ENCODE data around the gene OCIAD2. TPM values are rescaled to one million over a fixed set of nuclear protein-coding genes. Genes with fewer than 3 reads are reported as not detected.

The OCIAD2 gene
- total RNA-seq, 1 experiment from 2014 or later = 82.7 TPM

- TF ChIP-seq RORB (CRISPR knock-in tag; IDR thresholded peaks at IDR 0.05) (no peak), ETV6 (CRISPR knock-in tag; IDR thresholded peaks at IDR 0.05) (no peak)
- TF ChIP-seq, protein P1, sequence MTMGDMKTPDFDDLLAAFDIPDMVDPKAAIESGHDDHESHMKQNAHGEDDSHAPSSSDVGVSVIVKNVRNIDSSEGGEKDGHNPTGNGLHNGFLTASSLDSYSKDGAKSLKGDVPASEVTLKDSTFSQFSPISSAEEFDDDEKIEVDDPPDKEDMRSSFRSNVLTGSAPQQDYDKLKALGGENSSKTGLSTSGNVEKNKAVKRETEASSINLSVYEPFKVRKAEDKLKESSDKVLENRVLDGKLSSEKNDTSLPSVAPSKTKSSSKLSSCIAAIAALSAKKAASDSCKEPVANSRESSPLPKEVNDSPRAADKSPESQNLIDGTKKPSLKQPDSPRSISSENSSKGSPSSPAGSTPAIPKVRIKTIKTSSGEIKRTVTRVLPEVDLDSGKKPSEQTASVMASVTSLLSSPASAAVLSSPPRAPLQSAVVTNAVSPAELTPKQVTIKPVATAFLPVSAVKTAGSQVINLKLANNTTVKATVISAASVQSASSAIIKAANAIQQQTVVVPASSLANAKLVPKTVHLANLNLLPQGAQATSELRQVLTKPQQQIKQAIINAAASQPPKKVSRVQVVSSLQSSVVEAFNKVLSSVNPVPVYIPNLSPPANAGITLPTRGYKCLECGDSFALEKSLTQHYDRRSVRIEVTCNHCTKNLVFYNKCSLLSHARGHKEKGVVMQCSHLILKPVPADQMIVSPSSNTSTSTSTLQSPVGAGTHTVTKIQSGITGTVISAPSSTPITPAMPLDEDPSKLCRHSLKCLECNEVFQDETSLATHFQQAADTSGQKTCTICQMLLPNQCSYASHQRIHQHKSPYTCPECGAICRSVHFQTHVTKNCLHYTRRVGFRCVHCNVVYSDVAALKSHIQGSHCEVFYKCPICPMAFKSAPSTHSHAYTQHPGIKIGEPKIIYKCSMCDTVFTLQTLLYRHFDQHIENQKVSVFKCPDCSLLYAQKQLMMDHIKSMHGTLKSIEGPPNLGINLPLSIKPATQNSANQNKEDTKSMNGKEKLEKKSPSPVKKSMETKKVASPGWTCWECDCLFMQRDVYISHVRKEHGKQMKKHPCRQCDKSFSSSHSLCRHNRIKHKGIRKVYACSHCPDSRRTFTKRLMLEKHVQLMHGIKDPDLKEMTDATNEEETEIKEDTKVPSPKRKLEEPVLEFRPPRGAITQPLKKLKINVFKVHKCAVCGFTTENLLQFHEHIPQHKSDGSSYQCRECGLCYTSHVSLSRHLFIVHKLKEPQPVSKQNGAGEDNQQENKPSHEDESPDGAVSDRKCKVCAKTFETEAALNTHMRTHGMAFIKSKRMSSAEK (CRISPR knock-in tag; IDR thresholded peaks at IDR 0.05; ENCODE audit: borderline replicate concordance) = no peak
These were observed 39.4 kb upstream of the OCIAD2 start (continued) for GRCh38 chr4:48945981-48946380.

GRCh38 chr4:48944756-48945241 lies 38.2 kb upstream of the OCIAD2 start:
- DNase-seq (ENCODE audit: low spot score) (peak; percentile 66), ATAC-seq (peak; percentile 64)
- Mint-ChIP-seq H3K4me1 (peaks cover 17% of the 10 kb centered on the region), H3K27ac (no peak overlapping the region), H3K9me3 (no peaks in the 10 kb centered on the region), H3K27me3 (ENCODE audit: low read depth) (peaks cover 11% of the 10 kb centered on the region), H3K4me3 (no peak overlapping the region), H3K36me3 (no peaks in the 10 kb centered on the region)
- TF ChIP-seq ZNF121 (CRISPR knock-in tag; IDR thresholded peaks at IDR 0.05) (peak; percentile 51; the same call in 1 of the 2 replicates), FOXP1 (CRISPR knock-in tag; IDR thresholded peaks at IDR 0.05; ENCODE audit: borderline replicate concordance) (no peak), CTCF (IDR thresholded peaks at IDR 0.05) (peak; percentile 71)
- POLR2A ChIA-PET = interaction anchor here (0.5 to 0.7 kb wide), 2 partner anchors 9 to 444 kb away, joined by 3 read pairs; no protein-coding TSS in a partner anchor
- CTCF ChIA-PET = interaction anchor here (0.5 to 2.7 kb wide), 45 partner anchors 10 to 1948 kb away, joined by 3 to 57 read pairs (median 4); partner anchors contain the start of genes CWH43, FRYL and OCIAD2

DNA sequence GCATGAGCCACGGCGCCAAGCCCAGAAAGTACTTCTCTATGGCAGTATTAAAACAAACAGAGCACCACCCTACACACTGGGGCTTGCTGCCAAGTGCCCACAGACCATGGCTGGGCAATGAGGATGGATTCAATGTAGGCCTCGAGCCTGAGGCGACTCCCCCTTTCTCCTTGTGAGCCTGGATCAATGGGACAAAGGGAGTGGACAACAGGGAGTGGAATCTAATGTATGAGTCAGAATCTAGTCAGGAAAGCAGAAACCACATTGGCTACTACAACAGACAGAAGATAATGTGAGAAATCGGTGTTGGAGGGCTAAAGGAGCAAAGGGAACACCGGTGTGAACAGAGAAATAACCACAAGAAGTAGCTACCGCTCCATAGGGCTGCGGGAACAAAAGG lies 37.7 kb upstream of the OCIAD2 start:
- no peaks in the 10 kb centered on the region for H3K9me3 Mint-ChIP-seq
- ATAC-seq (peak; percentile 16), DNase-seq (ENCODE audit: low spot score) (no peak)
- ChIA-PET POLR2A (interaction anchor here (0.7 kb wide), 1 partner anchor 10 kb away, joined by 3 read pairs; no protein-coding TSS in a partner anchor), CTCF (interaction anchor here (0.6 to 2.7 kb wide), 28 partner anchors 9 to 731 kb away, joined by 3 to 57 read pairs (median 6); partner anchors contain the start of genes CWH43, FRYL and OCIAD2)
- no peaks in the 10 kb centered on the region for H3K36me3 Mint-ChIP-seq
- TF ChIP-seq, protein P2, sequence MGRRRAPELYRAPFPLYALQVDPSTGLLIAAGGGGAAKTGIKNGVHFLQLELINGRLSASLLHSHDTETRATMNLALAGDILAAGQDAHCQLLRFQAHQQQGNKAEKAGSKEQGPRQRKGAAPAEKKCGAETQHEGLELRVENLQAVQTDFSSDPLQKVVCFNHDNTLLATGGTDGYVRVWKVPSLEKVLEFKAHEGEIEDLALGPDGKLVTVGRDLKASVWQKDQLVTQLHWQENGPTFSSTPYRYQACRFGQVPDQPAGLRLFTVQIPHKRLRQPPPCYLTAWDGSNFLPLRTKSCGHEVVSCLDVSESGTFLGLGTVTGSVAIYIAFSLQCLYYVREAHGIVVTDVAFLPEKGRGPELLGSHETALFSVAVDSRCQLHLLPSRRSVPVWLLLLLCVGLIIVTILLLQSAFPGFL (CRISPR knock-in tag; IDR thresholded peaks at IDR 0.05; ENCODE audit: borderline replicate concordance) = no peak
- no peak for TF ChIP-seq FOXK1 (CRISPR knock-in tag; IDR thresholded peaks at IDR 0.05)
- TF ChIP-seq ZNF423 (CRISPR knock-in tag; IDR thresholded peaks at IDR 0.05) = no peak
- TF ChIP-seq GRHL2 (CRISPR knock-in tag; IDR thresholded peaks at IDR 0.05; ENCODE audit: insufficient replicate concordance, severe bottlenecking) = no peak
- peaks cover 11% of the 10 kb centered on the region for H3K27me3 Mint-ChIP-seq (ENCODE audit: low read depth)
- no peak overlapping the region for H3K4me3 Mint-ChIP-seq
- peaks cover 17% of the 10 kb centered on the region for H3K4me1 Mint-ChIP-seq
- no peak overlapping the region for H3K27ac Mint-ChIP-seq

- H3K27ac Mint-ChIP-seq = no peak overlapping the region
- ATAC-seq = peak; percentile 82
- peaks cover 15% of the 10 kb centered on the region for H3K4me1 Mint-ChIP-seq
- no peak overlapping the region for H3K4me3 Mint-ChIP-seq
- no peaks in the 10 kb centered on the region for H3K36me3 Mint-ChIP-seq
- peaks cover 11% of the 10 kb centered on the region for H3K27me3 Mint-ChIP-seq (ENCODE audit: low read depth)
- peak; percentile 50 for DNase-seq (ENCODE audit: low spot score)
- POLR2A ChIA-PET = no interaction called here
- peaks cover 7% of the 10 kb centered on the region for H3K9me3 Mint-ChIP-seq
- CTCF ChIA-PET = interaction anchor here (0.6 to 2.7 kb wide), 11 partner anchors 8 to 366 kb away, joined by 3 to 57 read pairs (median 6); partner anchors contain the start of genes CWH43 and OCIAD2
- TF ChIP-seq, protein P3, sequence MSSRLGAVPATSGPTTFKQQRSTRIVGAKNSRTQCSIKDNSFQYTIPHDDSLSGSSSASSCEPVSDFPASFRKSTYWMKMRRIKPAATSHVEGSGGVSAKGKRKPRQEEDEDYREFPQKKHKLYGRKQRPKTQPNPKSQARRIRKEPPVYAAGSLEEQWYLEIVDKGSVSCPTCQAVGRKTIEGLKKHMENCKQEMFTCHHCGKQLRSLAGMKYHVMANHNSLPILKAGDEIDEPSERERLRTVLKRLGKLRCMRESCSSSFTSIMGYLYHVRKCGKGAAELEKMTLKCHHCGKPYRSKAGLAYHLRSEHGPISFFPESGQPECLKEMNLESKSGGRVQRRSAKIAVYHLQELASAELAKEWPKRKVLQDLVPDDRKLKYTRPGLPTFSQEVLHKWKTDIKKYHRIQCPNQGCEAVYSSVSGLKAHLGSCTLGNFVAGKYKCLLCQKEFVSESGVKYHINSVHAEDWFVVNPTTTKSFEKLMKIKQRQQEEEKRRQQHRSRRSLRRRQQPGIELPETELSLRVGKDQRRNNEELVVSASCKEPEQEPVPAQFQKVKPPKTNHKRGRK (CRISPR knock-in tag; IDR thresholded peaks at IDR 0.05; ENCODE audit: borderline replicate concordance) = no peak
- TF ChIP-seq, protein P4, sequence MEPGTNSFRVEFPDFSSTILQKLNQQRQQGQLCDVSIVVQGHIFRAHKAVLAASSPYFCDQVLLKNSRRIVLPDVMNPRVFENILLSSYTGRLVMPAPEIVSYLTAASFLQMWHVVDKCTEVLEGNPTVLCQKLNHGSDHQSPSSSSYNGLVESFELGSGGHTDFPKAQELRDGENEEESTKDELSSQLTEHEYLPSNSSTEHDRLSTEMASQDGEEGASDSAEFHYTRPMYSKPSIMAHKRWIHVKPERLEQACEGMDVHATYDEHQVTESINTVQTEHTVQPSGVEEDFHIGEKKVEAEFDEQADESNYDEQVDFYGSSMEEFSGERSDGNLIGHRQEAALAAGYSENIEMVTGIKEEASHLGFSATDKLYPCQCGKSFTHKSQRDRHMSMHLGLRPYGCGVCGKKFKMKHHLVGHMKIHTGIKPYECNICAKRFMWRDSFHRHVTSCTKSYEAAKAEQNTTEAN (CRISPR knock-in tag; IDR thresholded peaks at IDR 0.05) = no peak
- TF ChIP-seq ETV6 (CRISPR knock-in tag; IDR thresholded peaks at IDR 0.05) = no peak
- no peak for TF ChIP-seq CTCF (IDR thresholded peaks at IDR 0.05)
- TF ChIP-seq, protein P5, sequence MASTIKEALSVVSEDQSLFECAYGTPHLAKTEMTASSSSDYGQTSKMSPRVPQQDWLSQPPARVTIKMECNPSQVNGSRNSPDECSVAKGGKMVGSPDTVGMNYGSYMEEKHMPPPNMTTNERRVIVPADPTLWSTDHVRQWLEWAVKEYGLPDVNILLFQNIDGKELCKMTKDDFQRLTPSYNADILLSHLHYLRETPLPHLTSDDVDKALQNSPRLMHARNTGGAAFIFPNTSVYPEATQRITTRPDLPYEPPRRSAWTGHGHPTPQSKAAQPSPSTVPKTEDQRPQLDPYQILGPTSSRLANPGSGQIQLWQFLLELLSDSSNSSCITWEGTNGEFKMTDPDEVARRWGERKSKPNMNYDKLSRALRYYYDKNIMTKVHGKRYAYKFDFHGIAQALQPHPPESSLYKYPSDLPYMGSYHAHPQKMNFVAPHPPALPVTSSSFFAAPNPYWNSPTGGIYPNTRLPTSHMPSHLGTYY (CRISPR knock-in tag; IDR thresholded peaks at IDR 0.05) = no peak
- no peak for TF ChIP-seq FOXK1 (CRISPR knock-in tag; IDR thresholded peaks at IDR 0.05)
- TF ChIP-seq KAT7 (CRISPR knock-in tag; IDR thresholded peaks at IDR 0.05; ENCODE audit: borderline replicate concordance) = no peak
These were observed 36.8 kb upstream of the OCIAD2 start for GRCh38 chr4:48943387-48943786.
